Osteocyte (in vitro differentiated cells): Measurements from ENCODE around the gene JAK1. TPM values are rescaled to one million over a fixed set of nuclear protein-coding genes. Genes with fewer than 3 reads are reported as not detected.

Source experiments
- DNase-seq: peaks from one replicate; pipeline ENCODE4 v3.0.0; 2021; ENCODE audit warnings: mixed read lengths; ENCODE audit not compliant: unreplicated experiment; ENCODE audit errors: extremely low spot score
- H3K27ac Mint-ChIP-seq: one replicate; pipeline ENCODE4 v1.8.0; 2021; ENCODE audit warnings: mild to moderate bottlenecking, mixed read lengths; ENCODE audit not compliant: unreplicated experiment
- H3K27me3 Mint-ChIP-seq: one replicate; pipeline ENCODE4 v1.8.0; 2021; ENCODE audit warnings: mixed read lengths; ENCODE audit not compliant: unreplicated experiment
- H3K36me3 Mint-ChIP-seq: one replicate; pipeline ENCODE4 v1.8.0; 2021; ENCODE audit warnings: mixed read lengths; ENCODE audit not compliant: unreplicated experiment
- H3K4me1 Mint-ChIP-seq: one replicate; pipeline ENCODE4 v1.8.0; 2021; ENCODE audit warnings: mixed read lengths; ENCODE audit not compliant: unreplicated experiment
- H3K4me3 Mint-ChIP-seq: one replicate; pipeline ENCODE4 v1.8.0; 2021; ENCODE audit warnings: mild to moderate bottlenecking, moderate library complexity, mixed read lengths; ENCODE audit not compliant: unreplicated experiment
- H3K9me3 Mint-ChIP-seq: one replicate; pipeline ENCODE4 v1.8.0; 2021; ENCODE audit warnings: mixed read lengths; ENCODE audit not compliant: unreplicated experiment
- total RNA-seq: library from RNA; stranded (reverse); gene quantifications from 2 replicates; pipeline ENCODE4 v1.2.1, GENCODE V29; 2021
- TF ChIP-seq, protein P1 (sequence below): fragments of 200-600 bp; sonication (generic); IDR thresholded peaks from 2 replicates; pipeline ENCODE4 v1.5.0; 2021; ENCODE audit warnings: antibody characterized with exemption, mild to moderate bottlenecking, moderate library complexity

The JAK1 gene
- total RNA-seq, 1 donor from 2014 or later, result 103 TPM

DNA sequence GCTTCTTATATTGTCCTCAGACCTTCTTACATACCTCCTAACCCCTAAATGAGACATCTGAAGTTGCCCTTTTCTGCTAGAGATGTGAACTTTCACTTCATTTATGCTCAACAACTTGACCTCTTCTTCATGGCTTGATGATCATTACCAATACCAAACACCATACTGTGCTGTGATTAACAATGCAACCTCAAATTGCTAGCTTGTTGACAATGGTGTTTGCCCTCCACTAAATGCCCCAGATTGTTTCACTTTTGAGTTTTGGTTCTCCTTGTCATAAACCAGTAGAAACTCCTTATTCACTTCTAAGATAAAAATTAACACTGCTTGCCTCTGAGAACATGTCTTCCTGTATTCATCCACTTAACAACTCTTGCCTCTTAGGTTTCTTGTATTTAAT, 5.6 kb downstream of the JAK1 start:
- no peak overlapping the region for H3K4me3 Mint-ChIP-seq
- peaks cover 30% of the 10 kb centered on the region for H3K4me1 Mint-ChIP-seq
- no peaks in the 10 kb centered on the region for H3K27me3 Mint-ChIP-seq
- no peaks in the 10 kb centered on the region for H3K9me3 Mint-ChIP-seq
- no peak overlapping the region for H3K27ac Mint-ChIP-seq
- no peak for DNase-seq
- H3K36me3 Mint-ChIP-seq, result no peaks in the 10 kb centered on the region
- TF ChIP-seq, protein P1, sequence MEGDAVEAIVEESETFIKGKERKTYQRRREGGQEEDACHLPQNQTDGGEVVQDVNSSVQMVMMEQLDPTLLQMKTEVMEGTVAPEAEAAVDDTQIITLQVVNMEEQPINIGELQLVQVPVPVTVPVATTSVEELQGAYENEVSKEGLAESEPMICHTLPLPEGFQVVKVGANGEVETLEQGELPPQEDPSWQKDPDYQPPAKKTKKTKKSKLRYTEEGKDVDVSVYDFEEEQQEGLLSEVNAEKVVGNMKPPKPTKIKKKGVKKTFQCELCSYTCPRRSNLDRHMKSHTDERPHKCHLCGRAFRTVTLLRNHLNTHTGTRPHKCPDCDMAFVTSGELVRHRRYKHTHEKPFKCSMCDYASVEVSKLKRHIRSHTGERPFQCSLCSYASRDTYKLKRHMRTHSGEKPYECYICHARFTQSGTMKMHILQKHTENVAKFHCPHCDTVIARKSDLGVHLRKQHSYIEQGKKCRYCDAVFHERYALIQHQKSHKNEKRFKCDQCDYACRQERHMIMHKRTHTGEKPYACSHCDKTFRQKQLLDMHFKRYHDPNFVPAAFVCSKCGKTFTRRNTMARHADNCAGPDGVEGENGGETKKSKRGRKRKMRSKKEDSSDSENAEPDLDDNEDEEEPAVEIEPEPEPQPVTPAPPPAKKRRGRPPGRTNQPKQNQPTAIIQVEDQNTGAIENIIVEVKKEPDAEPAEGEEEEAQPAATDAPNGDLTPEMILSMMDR, result no peak

DNA sequence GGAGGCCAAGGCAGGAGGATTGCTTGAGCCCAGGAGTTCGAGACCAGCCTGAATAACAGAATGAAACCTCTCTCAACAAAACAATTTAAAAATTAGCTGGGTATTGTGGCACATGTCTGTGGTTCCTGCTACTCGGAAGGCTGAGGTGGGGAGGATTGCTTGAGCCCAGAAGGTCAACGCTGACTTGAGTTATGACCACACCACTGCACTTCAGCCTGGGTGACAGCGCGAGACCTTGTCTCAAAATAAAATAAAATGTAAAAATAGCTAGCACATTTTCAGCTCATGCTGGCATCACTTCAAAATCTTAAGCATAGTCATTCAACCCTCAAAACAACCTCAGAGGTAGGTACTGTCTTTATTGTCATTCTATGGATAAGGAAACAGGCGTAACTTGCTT, 6.4 kb downstream of the JAK1 start:
- Mint-ChIP-seq H3K9me3 (no peaks in the 10 kb centered on the region), H3K4me1 (peaks cover 26% of the 10 kb centered on the region), H3K36me3 (no peaks in the 10 kb centered on the region), H3K27ac (no peak overlapping the region), H3K27me3 (no peaks in the 10 kb centered on the region), H3K4me3 (no peak overlapping the region)
- no peak for DNase-seq
- TF ChIP-seq, protein P1, result no peak

DNA sequence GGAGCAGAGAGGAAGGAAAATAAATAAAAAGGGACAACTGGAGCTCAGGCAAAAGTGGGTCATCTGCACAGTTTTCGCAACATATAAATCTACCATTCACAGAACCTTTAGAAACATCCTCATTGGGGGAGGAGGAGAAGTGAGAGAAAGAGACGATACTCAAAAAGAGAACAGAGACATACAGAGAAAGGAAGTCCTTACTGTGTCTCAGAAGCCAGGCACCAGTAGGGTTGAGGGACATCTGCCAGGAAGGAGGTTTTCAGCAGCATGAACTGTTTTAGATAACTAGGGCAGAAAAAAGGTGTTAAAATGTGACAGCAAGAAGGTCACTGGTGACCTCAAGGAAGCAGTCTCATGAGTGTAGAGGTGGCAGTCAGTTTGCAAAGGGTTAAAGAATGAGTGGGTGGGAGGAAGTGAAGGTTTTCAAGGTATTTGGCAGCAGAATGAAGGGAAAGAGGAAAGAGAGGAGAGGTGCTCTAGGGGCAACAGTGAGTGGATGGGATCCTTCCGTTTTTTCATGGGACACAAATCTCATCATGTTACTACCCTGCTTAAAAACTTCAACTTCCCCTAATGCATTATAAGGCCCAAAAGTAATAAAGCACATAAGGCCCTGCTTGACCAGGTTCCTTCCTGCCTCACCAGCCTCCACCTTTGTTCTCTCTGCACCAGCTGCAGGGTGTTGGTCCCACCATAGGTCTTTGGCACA, 9.5 kb downstream of the JAK1 start:
- Mint-ChIP-seq H3K36me3 (no peaks in the 10 kb centered on the region), H3K27me3 (no peaks in the 10 kb centered on the region), H3K4me3 (no peak overlapping the region), H3K4me1 (peaks cover 11% of the 10 kb centered on the region), H3K27ac (no peak overlapping the region), H3K9me3 (no peaks in the 10 kb centered on the region)
- no peak for DNase-seq
- TF ChIP-seq, protein P1, result no peak

DNA sequence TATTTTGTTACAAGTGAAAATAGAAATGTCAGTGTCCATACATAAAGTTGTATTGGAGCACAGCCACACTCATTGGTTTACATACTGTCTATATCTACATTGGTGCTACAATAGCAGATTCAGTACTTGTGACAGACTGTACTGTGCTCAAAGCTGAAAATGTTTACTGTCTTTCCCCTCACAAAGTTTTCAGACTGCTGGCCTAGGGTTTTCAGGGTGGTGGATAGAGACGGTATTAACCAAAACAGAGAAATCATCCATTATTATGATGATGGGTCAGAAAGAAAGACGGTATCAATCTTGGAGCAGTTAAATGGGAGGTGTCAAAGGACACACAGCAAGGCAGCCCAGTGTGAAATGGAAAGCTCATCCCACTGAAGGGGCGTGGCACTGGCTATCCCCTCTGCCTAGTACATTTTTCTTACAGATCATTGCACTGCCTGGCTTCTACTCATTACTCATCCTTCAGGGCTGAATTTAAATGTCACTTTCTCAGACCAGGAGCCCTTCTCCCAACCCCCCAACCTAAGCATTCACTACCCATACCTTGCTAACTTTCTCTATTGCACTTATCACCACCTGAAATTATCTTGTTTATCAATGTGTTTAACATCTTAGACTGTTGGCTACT, 10.2 kb downstream of the JAK1 start:
- H3K4me1 Mint-ChIP-seq, result peaks cover 11% of the 10 kb centered on the region
- no peak overlapping the region for H3K4me3 Mint-ChIP-seq
- no peak overlapping the region for H3K27ac Mint-ChIP-seq
- H3K36me3 Mint-ChIP-seq, result no peaks in the 10 kb centered on the region
- no peaks in the 10 kb centered on the region for H3K27me3 Mint-ChIP-seq
- H3K9me3 Mint-ChIP-seq, result no peaks in the 10 kb centered on the region
- TF ChIP-seq, protein P1, result no peak
- no peak for DNase-seq
